Transverse colon (tissue), 4 donors: Measurements from ENCODE around the gene ATAD3C.

Experiments
- CTCF ChIP-seq, 5 experiments: fragments of 200-600 bp in 3 of 5; fragments of 450-650 bp in 2 of 5; sonication (generic) in 3 of 5; IDR thresholded peaks; 1 replicate in 2 of 5; 2 replicates in 3 of 5; pipeline ENCODE4 v1.5.1; 2016 to 2017; ENCODE audit warnings: antibody characterized with exemption in 5 of 5, inconsistent platforms in 3 of 5, mild to moderate bottlenecking in 2 of 5, moderate library complexity in 1 of 5
- POLR2A ChIP-seq: fragments of 450-650 bp; IDR thresholded peaks from one replicate; pipeline ENCODE4 v1.6.1; 2016; ENCODE audit warnings: antibody characterized with exemption, mild to moderate bottlenecking, moderate library complexity
- POLR2AphosphoS5 ChIP-seq, 3 donors: sonication (generic); formaldehyde crosslinking; IDR thresholded peaks; one replicate each; pipeline ENCODE4 v1.6.1; 2016; ENCODE audit warnings: antibody characterized with exemption in 3 of 3

- TF ChIP-seq CTCF (IDR thresholded peaks at IDR 0.05) = no peak
- TF ChIP-seq POLR2A = no peak
- TF ChIP-seq POLR2AphosphoS5 (IDR thresholded peaks at IDR 0.05) = no peak
Measured at GRCh38 chr1:1401457-1402010, 48.0 kb upstream of the ATAD3C start.
